BLaER1 treated with 17β-estradiol and CSF1 and Interleukin-3, amounts not matched to agents 10 nM and 100 nM (cell line): Measurements from ENCODE around the gene CCDC85A.

ENCODE experiments used
- H3K27ac ChIP-seq, 11 experiments: shearing (Covaris generic); formaldehyde crosslinking; 2 replicates each; pipeline ENCODE4 v1.8.1; 2022
- H3K27me3 ChIP-seq, 11 experiments: shearing (Covaris generic); formaldehyde crosslinking; 2 replicates each; pipeline ENCODE4 v1.8.1; 2022
- H3K36me3 ChIP-seq, 11 experiments: shearing (Covaris generic); formaldehyde crosslinking; 2 replicates each; pipeline ENCODE4 v1.8.1; 2022
- H3K4me1 ChIP-seq, 10 experiments: shearing (Covaris generic); formaldehyde crosslinking; 2 replicates each; pipeline ENCODE4 v1.8.1; 2022
- H3K4me2 ChIP-seq, 11 experiments: shearing (Covaris generic); formaldehyde crosslinking; 2 replicates each; pipeline ENCODE4 v1.8.1; 2022
- H3K4me3 ChIP-seq, 10 experiments: shearing (Covaris generic); formaldehyde crosslinking; 2 replicates each; pipeline ENCODE4 v1.8.1; 2022
- H3K9ac ChIP-seq, 11 experiments: shearing (Covaris generic); formaldehyde crosslinking; 2 replicates each; pipeline ENCODE4 v1.8.1; 2022
- H3K9me3 ChIP-seq, 11 experiments: shearing (Covaris generic); formaldehyde crosslinking; replicated peaks in 1 of 11; 2 replicates each; pipeline ENCODE4 v1.8.1; 2022
- H4K20me1 ChIP-seq, 11 experiments: shearing (Covaris generic); formaldehyde crosslinking; 2 replicates each; pipeline ENCODE4 v1.8.1; 2022
- Cebpa-rat ChIP-seq, 11 experiments: shearing (Covaris generic); IDR thresholded peaks; 2 replicates each; pipeline ENCODE4 v1.8.1; 2022

CCDC85A gene

DNA sequence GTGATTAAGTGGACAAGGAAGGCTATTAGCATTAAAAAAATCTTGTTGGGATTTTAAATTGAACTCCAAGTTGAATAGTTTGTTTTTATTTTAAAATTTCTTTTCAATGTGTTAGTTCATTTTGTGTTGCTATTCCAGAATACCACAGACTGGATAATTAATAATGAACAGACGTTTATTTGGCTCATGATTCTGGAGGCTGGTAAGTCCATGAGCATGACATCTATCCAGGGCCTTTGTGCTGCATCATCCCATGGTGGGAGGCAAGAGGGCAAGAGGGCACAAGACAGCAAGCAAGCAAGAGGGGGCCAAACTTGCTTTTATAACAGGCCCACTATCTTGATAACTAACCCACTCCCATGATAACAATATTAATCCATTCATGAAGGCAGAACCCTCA, 22.5 kb downstream of the CCDC85A start:
- Histone ChIP-seq H4K20me1 (no peaks in the 10 kb centered on the region), H3K9me3 (no peaks in the 10 kb centered on the region), H3K9ac (no peak overlapping the region), H3K36me3 (no peaks in the 10 kb centered on the region), H3K27me3 (no peaks in the 10 kb centered on the region), H3K4me2 (no peak overlapping the region), H3K4me3 (no peak overlapping the region), H3K4me1 (no peaks in the 10 kb centered on the region), H3K27ac (no peak overlapping the region)
- TF ChIP-seq Cebpa-rat (IDR thresholded peaks at IDR 0.05): no peak

DNA sequence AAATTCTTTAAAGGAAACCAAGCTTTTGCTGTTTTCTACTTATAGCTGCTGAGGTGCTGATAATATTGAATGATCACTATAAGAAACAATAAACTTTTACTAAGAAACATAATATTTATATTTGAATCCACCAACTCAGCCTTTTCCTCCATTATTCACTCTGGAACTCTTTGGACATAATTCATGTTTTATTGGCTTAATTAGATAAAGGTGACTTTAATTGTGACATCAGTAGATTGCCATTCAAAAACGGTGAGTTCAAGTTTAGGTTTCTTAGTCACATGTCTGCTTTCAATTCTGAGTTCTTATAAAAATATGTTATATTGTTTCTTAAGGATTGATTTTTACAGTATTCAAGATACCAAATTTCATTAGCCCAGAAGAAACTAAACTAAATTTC, 24.0 kb downstream of the CCDC85A start:
- no peak overlapping the region for H3K4me2 ChIP-seq
- no peak overlapping the region for H3K27ac ChIP-seq
- H3K27me3 ChIP-seq: no peaks in the 10 kb centered on the region
- H3K4me1 ChIP-seq: no peaks in the 10 kb centered on the region
- H3K4me3 ChIP-seq: no peak overlapping the region
- no peaks in the 10 kb centered on the region for H4K20me1 ChIP-seq
- H3K36me3 ChIP-seq: no peaks in the 10 kb centered on the region
- TF ChIP-seq Cebpa-rat (IDR thresholded peaks at IDR 0.05): no peak
- no peaks in the 10 kb centered on the region for H3K9me3 ChIP-seq
- no peak overlapping the region for H3K9ac ChIP-seq

DNA sequence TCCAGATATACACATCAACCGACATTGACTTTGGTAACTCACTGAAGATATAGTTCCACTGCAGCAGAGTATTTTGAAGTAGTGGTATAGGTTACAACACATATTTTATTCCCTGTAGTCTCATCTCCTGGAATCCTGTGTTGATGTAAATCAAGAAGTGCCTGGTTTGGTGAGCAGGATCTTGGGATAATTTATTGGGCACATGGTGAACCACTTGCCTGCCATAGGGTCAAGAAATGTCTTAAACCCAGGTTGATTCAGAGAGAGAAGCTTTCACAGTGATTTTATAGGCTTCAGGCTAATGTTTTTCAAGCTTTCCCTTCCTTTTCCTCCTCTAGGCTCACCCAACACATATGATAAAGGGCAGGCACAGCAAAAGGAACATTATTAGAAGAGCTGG, 24.6 kb downstream of the CCDC85A start:
- Histone ChIP-seq H3K9me3 (no peaks in the 10 kb centered on the region), H3K27me3 (no peaks in the 10 kb centered on the region), H3K36me3 (no peaks in the 10 kb centered on the region), H3K9ac (no peak overlapping the region), H3K4me1 (no peaks in the 10 kb centered on the region), H4K20me1 (no peaks in the 10 kb centered on the region), H3K4me2 (no peak overlapping the region), H3K4me3 (no peak overlapping the region), H3K27ac (no peak overlapping the region)
- no peak for TF ChIP-seq Cebpa-rat (IDR thresholded peaks at IDR 0.05)

DNA sequence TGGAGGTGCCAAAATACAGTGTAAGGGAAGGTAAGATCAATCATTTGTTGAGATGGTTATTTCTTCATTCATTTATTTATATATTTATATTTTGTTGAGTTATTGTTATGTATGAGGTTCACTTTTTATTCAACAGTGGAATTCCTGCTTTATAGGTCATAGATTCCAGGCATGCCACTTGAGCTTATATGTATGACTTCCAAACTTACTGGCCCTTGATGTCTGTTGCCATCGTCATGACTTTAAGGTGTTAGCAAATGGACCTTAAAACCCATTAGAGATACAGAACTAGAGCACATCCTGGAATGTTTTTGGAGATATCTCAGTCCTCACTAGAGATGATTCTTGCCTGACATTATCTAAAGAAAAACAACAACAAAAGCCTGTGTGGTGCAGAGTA, 25.9 kb downstream of the CCDC85A start:
- no peaks in the 10 kb centered on the region for H3K27me3 ChIP-seq
- no peaks in the 10 kb centered on the region for H3K4me1 ChIP-seq
- no peak overlapping the region for H3K4me2 ChIP-seq
- no peaks in the 10 kb centered on the region for H3K36me3 ChIP-seq
- H4K20me1 ChIP-seq: no peaks in the 10 kb centered on the region
- no peak for TF ChIP-seq Cebpa-rat (IDR thresholded peaks at IDR 0.05)
- no peaks in the 10 kb centered on the region for H3K9me3 ChIP-seq
- no peak overlapping the region for H3K4me3 ChIP-seq
- H3K9ac ChIP-seq: no peak overlapping the region
- H3K27ac ChIP-seq: no peak overlapping the region

DNA sequence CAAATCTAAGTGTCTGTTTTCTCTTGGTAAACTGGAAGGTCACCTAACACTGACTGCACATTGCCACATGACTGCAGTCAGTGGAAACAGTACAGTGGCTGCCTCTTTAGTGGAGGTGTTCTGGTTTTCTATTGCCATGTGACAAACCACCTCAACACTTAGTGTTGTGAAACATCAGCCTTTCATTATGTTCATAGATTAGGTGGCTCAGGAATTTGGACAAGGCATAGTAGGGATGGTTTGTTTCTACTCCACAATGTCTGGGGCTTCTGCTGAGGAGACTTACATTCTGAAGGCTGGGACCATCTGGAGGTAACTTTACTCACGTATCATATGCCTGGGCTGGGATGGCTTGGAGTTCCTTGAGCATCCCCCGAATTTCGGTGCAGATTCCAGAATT, 26.5 kb downstream of the CCDC85A start:
- H3K27me3 ChIP-seq: no peaks in the 10 kb centered on the region

DNA sequence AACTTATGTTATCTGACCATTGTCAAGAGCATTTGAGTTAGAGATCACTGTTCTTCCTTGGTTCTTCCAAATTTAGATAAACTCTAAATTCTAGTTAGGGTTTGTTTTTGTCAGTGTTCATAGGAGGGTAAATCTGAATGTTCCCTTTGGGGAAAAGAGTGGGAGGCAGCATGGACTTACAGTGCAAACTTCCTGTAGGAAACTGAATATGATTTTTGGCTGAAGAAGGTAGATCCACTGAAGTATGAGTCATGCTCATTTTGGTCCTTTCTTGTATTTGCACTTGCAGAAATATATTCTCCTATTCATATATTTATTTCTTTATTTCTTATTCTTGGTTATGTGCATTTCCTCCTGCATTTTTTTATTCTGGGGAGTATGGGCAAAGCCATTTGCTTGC, 27.3 kb downstream of the CCDC85A start:
- TF ChIP-seq Cebpa-rat (IDR thresholded peaks at IDR 0.05): no peak
- Histone ChIP-seq H3K27me3 (no peaks in the 10 kb centered on the region), H3K9ac (no peak overlapping the region), H3K36me3 (no peaks in the 10 kb centered on the region), H3K27ac (no peak overlapping the region), H3K4me1 (no peaks in the 10 kb centered on the region), H4K20me1 (no peaks in the 10 kb centered on the region), H3K4me2 (no peak overlapping the region), H3K4me3 (no peak overlapping the region), H3K9me3 (no peaks in the 10 kb centered on the region)

More for the DNA sequence above, 26.5 kb downstream of the CCDC85A start:
- no peaks in the 10 kb centered on the region for H3K9me3 ChIP-seq
- no peak overlapping the region for H3K9ac ChIP-seq
- H4K20me1 ChIP-seq: no peaks in the 10 kb centered on the region
- no peak overlapping the region for H3K27ac ChIP-seq
- H3K4me1 ChIP-seq: no peaks in the 10 kb centered on the region
- H3K36me3 ChIP-seq: no peaks in the 10 kb centered on the region
- no peak overlapping the region for H3K4me2 ChIP-seq
- no peak for TF ChIP-seq Cebpa-rat (IDR thresholded peaks at IDR 0.05)
- no peak overlapping the region for H3K4me3 ChIP-seq

DNA sequence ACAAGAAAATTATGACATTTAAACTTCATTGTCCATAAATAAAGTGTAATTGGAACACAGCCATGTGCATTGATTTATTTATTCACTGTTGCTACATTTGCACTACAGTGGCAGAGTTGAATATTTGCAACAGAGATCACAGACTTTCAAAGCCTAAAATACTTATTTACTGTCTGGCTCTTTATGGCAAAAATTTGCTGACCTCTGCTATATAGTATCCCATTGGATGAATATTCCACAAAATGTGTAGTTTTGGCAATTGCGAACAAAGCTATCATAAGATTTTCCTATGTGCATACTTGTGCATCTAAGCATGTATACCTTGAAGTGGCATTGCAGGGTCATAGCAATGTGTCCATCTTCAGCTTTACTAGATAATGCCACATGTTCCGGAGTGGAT, 32.1 kb downstream of the CCDC85A start:
- Histone ChIP-seq H4K20me1 (no peaks in the 10 kb centered on the region), H3K27me3 (no peaks in the 10 kb centered on the region), H3K4me2 (no peak overlapping the region), H3K4me1 (no peaks in the 10 kb centered on the region), H3K9ac (no peak overlapping the region), H3K27ac (no peak overlapping the region), H3K4me3 (no peak overlapping the region), H3K9me3 (no peaks in the 10 kb centered on the region), H3K36me3 (no peaks in the 10 kb centered on the region)
- TF ChIP-seq Cebpa-rat (IDR thresholded peaks at IDR 0.05): no peak

DNA sequence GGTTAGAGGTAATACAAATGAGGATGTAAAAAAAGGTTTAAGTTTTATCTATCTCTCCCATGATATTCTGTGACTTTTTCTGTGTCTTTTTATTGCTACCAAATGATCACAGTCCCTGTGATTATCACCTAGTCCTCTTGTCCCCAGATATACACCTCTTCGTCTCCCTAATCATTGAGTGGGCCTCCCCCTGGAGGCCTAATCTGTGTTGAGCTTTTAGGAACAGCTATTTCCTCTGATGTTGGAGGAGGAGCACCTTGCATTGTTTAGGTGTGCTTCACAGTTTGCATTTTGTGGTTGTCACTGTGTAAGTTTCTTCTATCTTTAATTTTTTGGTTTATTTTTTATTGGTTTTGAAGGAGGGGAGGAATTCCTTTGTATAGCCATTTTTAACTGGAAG, 33.3 kb downstream of the CCDC85A start:
- Histone ChIP-seq H3K9ac (no peak overlapping the region), H3K27me3 (no peaks in the 10 kb centered on the region), H3K4me2 (no peak overlapping the region), H3K27ac (no peak overlapping the region), H3K4me1 (no peaks in the 10 kb centered on the region), H4K20me1 (no peaks in the 10 kb centered on the region), H3K4me3 (no peak overlapping the region), H3K9me3 (no peaks in the 10 kb centered on the region), H3K36me3 (no peaks in the 10 kb centered on the region)
- no peak for TF ChIP-seq Cebpa-rat (IDR thresholded peaks at IDR 0.05)

DNA sequence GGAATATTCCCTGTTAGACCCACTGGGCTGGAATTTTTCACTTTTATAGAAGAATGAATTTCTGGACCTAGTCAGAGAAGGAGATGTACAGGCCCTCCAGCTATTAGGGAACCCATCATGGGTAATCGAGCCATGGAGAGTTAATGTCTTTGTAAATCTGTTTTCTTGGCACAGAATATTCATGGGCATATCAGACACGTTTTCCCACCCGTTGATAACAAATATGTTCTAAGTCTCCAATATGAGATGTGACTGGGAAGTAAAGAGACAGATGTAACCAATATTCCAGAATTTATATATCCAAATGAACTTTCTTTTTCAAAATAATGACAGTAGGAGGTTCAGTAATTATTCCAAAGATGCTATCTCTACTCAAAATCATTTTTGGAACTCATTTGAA, 38.7 kb downstream of the CCDC85A start:
- Histone ChIP-seq H3K4me3 (no peak overlapping the region), H3K9me3 (no peaks in the 10 kb centered on the region), H4K20me1 (no peaks in the 10 kb centered on the region), H3K27me3 (no peaks in the 10 kb centered on the region), H3K27ac (no peak overlapping the region), H3K9ac (no peak overlapping the region), H3K4me1 (no peaks in the 10 kb centered on the region), H3K4me2 (no peak overlapping the region), H3K36me3 (no peaks in the 10 kb centered on the region)
- no peak for TF ChIP-seq Cebpa-rat (IDR thresholded peaks at IDR 0.05)

DNA sequence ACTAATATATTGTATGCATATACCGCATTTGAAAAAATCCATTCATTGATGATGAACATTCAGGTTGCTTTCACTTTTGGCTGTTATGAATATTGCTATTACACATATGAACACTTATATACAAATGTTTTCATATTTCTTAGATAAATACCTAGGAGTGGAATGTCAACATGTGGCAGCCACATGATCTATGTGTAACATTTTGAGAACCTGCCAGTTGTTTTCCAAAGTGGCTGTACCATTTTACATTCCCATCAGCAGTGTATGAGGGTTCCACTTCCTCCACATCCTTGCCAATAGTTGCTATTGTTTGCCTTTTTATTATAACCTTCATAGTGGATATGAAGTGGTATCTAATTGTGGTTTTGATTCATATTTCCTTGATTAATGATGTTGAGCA, 40.5 kb downstream of the CCDC85A start:
- Histone ChIP-seq H3K4me1 (no peaks in the 10 kb centered on the region), H3K27me3 (no peaks in the 10 kb centered on the region), H3K4me2 (no peak overlapping the region), H3K36me3 (no peaks in the 10 kb centered on the region), H3K4me3 (no peak overlapping the region), H4K20me1 (no peaks in the 10 kb centered on the region), H3K9ac (no peak overlapping the region), H3K9me3 (no peaks in the 10 kb centered on the region), H3K27ac (no peak overlapping the region)
- TF ChIP-seq Cebpa-rat (IDR thresholded peaks at IDR 0.05): no peak

DNA sequence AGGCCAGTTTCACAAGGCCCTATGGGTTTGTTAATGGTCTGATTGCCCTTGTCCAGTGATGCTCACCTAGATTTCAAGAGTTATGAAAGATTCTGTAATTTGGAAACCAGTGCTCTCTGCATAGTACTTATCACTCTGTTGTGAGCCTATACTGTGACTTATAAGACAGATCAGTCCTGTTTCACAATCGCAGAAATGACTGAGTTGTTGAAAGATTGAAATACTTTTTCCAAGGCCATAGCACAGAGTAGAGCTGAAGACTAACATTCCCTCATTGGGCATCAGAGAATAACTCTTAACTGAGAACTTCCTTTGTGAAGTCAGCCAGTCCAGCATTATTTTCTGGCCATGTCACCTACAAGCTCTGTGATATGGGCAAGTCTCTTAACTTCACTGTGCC, 44.0 kb downstream of the CCDC85A start:
- no peak for TF ChIP-seq Cebpa-rat (IDR thresholded peaks at IDR 0.05)
- Histone ChIP-seq H3K4me3 (no peak overlapping the region), H3K9me3 (no peaks in the 10 kb centered on the region)

More for the DNA sequence above, 44.0 kb downstream of the CCDC85A start:
- no peaks in the 10 kb centered on the region for H3K27me3 ChIP-seq
- no peak overlapping the region for H3K9ac ChIP-seq
- no peak overlapping the region for H3K4me2 ChIP-seq
- no peaks in the 10 kb centered on the region for H3K36me3 ChIP-seq
- H3K4me1 ChIP-seq: no peaks in the 10 kb centered on the region
- H3K27ac ChIP-seq: no peak overlapping the region
- no peaks in the 10 kb centered on the region for H4K20me1 ChIP-seq
